ENCODE results near the gene GP9.

The GP9 gene

DNA sequence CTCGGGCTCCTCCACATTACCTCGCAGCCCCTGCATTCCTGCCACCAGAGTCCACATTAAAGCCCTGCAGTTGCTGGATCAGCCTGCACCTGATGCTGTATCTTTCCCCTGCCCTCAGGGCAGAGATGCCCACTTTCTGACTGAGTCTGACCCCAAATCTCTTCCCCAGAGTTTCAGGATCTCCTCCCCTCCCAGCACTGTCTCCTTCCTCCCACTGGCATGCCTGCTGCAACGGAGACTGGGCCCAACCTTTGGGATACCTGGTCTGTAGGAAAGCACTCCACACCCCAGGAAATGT is 20.6 kb upstream of the GP9 start:
- no peak overlapping the region for H3K4me3 ChIP-seq
- DNase-seq (ENCODE audit: low spot score) = no peak
- TF ChIP-seq, protein P1, sequence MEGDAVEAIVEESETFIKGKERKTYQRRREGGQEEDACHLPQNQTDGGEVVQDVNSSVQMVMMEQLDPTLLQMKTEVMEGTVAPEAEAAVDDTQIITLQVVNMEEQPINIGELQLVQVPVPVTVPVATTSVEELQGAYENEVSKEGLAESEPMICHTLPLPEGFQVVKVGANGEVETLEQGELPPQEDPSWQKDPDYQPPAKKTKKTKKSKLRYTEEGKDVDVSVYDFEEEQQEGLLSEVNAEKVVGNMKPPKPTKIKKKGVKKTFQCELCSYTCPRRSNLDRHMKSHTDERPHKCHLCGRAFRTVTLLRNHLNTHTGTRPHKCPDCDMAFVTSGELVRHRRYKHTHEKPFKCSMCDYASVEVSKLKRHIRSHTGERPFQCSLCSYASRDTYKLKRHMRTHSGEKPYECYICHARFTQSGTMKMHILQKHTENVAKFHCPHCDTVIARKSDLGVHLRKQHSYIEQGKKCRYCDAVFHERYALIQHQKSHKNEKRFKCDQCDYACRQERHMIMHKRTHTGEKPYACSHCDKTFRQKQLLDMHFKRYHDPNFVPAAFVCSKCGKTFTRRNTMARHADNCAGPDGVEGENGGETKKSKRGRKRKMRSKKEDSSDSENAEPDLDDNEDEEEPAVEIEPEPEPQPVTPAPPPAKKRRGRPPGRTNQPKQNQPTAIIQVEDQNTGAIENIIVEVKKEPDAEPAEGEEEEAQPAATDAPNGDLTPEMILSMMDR (IDR thresholded peaks at IDR 0.05) = no peak
- H3K27ac ChIP-seq = no peak overlapping the region

DNA sequence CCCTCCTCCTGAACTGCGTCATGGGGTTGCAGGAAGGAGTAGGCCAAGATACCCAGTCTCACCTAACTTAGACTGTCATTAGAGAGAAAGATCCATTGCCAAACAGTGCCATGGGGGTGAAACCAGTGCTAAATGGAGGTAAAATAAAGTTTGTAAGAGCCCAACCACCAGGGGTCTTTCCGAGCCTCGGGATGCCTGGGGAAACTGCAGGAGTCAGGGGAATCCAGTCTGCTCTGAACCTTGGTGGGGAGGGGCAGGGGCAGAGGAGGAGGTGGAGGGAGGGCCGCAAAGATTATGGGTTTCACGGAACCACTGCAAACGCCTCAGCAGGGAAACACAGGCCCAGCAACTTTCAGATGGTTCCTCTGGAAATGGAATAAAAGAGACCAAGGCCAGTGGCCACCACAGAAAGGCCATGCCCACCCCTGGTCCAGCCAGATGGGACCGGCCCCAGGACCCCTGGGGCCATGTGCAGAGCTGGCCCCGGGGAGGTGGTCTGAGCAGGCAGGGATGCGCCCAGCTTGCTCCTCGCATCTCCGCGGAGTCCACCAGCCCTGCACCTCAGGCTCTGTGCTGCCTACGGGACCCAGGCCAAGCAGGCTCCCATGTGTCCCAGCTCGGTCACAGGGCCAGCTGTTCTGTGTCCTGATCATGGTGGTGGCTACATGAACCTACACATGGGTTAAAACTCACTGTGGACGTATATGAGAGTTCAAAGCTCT is 19.8 kb upstream of the GP9 start:
- no peak for DNase-seq (ENCODE audit: low spot score)
- TF ChIP-seq, protein P1 (IDR thresholded peaks at IDR 0.05) = no peak
- H3K27ac ChIP-seq = no peak overlapping the region
- no peak overlapping the region for H3K4me3 ChIP-seq

DNA sequence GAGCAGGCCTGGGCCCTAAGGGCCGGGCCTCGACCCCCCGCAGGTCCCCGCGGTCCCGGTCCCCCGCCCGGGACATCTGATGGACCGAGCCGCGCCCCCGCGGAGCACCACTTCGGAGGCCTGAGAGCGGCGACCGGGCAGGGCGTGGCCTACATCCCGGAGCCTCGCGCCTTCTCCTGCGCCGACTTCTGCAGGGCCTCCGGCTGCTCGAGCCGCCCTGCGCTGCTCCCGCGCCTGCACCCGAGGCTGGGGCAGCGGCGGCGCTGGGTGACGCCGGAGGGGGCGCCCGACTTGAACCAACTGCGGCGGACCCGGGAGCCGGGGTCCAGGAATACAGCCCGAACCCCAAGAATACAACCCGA is 14.9 kb upstream of the GP9 start:
- Histone ChIP-seq H3K27ac (no peak overlapping the region), H3K4me3 (peak overlapping the region; percentile 66)
- TF ChIP-seq, protein P1 (IDR thresholded peaks at IDR 0.05) = no peak
- DNase-seq (ENCODE audit: low spot score) = no peak

DNA sequence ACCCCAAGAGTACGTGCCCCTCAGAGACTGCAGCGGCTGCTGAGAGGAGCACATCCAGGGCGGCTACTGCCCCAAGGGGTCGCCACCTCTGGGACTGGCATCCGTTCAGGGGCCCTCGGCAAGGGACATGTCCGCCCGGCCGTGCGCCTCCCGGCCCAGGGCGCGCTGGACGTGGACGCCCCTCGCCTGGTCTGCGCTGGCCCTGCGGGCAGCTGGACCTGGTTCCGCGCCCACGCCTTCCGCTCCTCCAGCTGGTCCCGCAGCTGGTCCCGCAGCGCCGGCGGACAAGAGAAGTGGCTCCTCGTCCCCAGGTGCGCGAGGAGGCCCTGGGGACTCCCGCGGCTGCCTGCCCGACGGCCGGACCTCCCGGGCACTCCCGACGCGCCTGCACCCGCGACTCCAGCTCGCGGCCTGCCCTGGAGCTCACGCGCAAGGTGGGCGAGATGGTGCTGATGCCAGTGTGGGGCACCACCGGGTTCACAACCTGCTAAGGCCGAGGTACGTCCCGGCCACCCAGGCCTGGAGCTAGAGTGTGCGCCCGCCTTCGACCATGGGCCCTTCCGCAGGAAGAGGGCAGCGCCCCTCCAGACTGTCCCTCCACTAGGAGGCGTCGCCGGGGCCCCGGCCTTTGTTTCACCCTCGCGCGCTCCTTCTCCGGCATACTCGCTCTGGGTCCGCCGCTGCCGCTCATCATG is 14.4 kb upstream of the GP9 start:
- no peak for DNase-seq (ENCODE audit: low spot score)
- TF ChIP-seq, protein P1 (IDR thresholded peaks at IDR 0.05) = no peak
- H3K27ac ChIP-seq = no peak overlapping the region
- peak overlapping the region; percentile 66 for H3K4me3 ChIP-seq

DNA sequence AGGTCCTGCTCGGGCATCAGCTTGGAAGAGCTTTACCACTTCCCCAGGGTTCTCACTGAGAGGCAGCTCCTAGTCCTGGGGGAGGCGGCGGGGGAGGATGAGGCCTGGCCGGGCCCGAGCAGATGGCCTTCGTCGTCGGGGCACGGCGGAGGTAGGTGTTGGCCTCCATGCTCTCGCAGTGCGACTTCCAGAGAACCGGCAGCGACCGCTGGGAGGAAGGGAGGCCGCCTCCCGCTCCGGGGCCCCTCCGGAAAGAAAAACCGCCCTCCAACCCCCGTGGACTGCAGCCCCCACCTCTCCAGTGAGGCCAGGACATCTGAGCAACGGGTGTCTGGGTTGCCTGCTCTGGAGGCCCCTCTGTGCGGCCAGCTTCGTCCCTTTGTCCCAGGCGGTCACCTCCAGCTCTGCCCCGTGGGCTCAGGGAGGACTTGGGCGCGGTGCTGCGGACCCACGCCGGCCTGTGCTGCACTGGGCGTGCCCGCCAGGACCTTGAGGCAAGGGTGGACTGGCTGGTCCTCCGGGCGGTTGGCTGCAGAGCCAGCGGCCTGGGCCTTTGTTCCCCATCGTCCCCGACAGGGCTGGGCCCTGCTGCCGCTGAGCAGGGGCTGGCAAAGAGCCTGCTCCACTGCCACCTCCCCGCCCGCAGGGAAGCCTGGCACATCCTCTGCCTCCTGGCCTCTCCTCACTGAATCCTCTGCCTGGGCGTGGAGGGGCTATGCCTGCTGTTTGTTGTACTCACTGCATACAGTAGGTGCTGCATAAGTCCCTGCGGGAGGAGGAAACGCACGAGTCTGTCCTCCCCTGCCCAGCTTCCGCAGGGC is 13.6 kb upstream of the GP9 start:
- Histone ChIP-seq H3K4me3 (no peak overlapping the region), H3K27ac (no peak overlapping the region)
- DNase-seq (ENCODE audit: low spot score) = no peak
- TF ChIP-seq, protein P1 (IDR thresholded peaks at IDR 0.05) = no peak

DNA sequence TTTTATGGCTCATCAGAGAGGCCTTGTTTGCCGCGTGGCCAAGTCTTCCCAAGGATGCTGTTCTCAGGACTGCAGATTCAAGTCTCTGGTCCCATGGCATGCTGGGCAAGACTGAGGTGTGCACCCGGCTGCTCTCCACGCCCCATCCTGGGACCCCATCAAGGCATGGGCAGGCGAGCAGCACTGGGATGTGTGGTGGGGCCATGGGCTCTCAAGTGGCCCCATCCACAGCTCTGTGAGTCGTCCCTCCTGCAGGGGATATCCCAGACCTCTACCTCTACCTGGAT is 13.1 kb upstream of the GP9 start:
- no peak for DNase-seq (ENCODE audit: low spot score)
- TF ChIP-seq, protein P1 (IDR thresholded peaks at IDR 0.05) = no peak
- H3K4me3 ChIP-seq = no peak overlapping the region
- no peak overlapping the region for H3K27ac ChIP-seq

All from coronary artery (tissue), 2 donors.